Measurements from ENCODE around the gene FOXA3.

DNA sequence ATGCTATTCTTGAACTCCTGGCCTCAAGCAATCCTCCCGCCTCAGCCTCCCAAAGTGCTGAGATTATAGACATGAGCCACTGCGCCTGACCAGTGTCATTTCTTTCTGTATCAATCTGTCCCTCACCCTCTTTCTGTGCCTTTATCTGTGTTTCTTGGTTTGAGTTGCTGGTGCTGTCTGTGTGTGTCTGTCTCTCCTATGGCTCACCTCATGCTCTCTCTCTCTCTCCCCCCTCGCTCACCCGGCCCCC is 12.0 kb downstream of the FOXA3 start:
- TF ChIP-seq SCRT1 (tag by site-specific recombination; IDR thresholded peaks at IDR 0.05; ENCODE audit: borderline replicate concordance) (no peak), GLI4 (tag by site-specific recombination; IDR thresholded peaks at IDR 0.05) (no peak), MEIS1 (CRISPR knock-in tag; IDR thresholded peaks at IDR 0.05; ENCODE audit: borderline replicate concordance) (no peak), ZNF23 (tag by site-specific recombination; IDR thresholded peaks at IDR 0.05; ENCODE audit: borderline replicate concordance) (no peak), ZNF221 (tag by site-specific recombination; IDR thresholded peaks at IDR 0.05; ENCODE audit: borderline replicate concordance) (no peak)
- TF ChIP-seq, protein P1, sequence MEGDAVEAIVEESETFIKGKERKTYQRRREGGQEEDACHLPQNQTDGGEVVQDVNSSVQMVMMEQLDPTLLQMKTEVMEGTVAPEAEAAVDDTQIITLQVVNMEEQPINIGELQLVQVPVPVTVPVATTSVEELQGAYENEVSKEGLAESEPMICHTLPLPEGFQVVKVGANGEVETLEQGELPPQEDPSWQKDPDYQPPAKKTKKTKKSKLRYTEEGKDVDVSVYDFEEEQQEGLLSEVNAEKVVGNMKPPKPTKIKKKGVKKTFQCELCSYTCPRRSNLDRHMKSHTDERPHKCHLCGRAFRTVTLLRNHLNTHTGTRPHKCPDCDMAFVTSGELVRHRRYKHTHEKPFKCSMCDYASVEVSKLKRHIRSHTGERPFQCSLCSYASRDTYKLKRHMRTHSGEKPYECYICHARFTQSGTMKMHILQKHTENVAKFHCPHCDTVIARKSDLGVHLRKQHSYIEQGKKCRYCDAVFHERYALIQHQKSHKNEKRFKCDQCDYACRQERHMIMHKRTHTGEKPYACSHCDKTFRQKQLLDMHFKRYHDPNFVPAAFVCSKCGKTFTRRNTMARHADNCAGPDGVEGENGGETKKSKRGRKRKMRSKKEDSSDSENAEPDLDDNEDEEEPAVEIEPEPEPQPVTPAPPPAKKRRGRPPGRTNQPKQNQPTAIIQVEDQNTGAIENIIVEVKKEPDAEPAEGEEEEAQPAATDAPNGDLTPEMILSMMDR (tag by site-specific recombination; IDR thresholded peaks at IDR 0.05), result no peak
- TF ChIP-seq, protein P2, sequence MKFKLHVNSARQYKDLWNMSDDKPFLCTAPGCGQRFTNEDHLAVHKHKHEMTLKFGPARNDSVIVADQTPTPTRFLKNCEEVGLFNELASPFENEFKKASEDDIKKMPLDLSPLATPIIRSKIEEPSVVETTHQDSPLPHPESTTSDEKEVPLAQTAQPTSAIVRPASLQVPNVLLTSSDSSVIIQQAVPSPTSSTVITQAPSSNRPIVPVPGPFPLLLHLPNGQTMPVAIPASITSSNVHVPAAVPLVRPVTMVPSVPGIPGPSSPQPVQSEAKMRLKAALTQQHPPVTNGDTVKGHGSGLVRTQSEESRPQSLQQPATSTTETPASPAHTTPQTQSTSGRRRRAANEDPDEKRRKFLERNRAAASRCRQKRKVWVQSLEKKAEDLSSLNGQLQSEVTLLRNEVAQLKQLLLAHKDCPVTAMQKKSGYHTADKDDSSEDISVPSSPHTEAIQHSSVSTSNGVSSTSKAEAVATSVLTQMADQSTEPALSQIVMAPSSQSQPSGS (tag by site-specific recombination; IDR thresholded peaks at IDR 0.05; ENCODE audit: low read depth), result no peak
- TF ChIP-seq, protein P3, sequence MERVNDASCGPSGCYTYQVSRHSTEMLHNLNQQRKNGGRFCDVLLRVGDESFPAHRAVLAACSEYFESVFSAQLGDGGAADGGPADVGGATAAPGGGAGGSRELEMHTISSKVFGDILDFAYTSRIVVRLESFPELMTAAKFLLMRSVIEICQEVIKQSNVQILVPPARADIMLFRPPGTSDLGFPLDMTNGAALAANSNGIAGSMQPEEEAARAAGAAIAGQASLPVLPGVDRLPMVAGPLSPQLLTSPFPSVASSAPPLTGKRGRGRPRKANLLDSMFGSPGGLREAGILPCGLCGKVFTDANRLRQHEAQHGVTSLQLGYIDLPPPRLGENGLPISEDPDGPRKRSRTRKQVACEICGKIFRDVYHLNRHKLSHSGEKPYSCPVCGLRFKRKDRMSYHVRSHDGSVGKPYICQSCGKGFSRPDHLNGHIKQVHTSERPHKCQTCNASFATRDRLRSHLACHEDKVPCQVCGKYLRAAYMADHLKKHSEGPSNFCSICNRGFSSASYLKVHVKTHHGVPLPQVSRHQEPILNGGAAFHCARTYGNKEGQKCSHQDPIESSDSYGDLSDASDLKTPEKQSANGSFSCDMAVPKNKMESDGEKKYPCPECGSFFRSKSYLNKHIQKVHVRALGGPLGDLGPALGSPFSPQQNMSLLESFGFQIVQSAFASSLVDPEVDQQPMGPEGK (tag by site-specific recombination; IDR thresholded peaks at IDR 0.05), result no peak

All from HEK293 (cell line).